ENCODE results near the gene BDH2.

The BDH2 gene

DNA sequence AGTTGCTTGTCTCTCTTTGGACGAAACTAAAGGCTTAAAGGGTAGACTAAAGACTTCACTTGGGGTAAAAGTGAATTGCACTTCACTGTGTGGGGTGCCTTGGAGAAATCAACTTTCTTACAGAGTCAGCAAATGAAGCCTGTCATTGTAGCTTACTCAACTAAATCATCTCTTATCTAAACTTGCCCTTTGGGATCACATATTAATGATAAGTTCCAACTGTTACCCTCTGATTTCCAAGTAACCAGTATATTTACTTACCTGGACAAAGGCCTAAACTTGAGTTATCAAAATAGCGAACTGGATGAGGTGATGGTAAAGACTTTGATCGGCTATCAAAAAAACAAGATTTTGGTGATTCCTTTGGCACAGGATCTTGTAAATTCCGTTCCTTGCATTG is 8.9 kb upstream of the BDH2 start (continued):
- TF ChIP-seq ZNF76 (tag by site-specific recombination; IDR thresholded peaks at IDR 0.05; ENCODE audit: borderline replicate concordance, low read depth) (no peak), ZNF843 (tag by site-specific recombination; IDR thresholded peaks at IDR 0.05) (no peak), ZNF473 (tag by site-specific recombination; IDR thresholded peaks at IDR 0.05) (no peak), GFI1B (tag by site-specific recombination; IDR thresholded peaks at IDR 0.05) (no peak), SP2 (tag by site-specific recombination; IDR thresholded peaks at IDR 0.05) (no peak), ZNF776 (tag by site-specific recombination; IDR thresholded peaks at IDR 0.05; ENCODE audit: borderline replicate concordance) (no peak), ZNF416 (tag by site-specific recombination; IDR thresholded peaks at IDR 0.05) (no peak), ZNF18 (tag by site-specific recombination; IDR thresholded peaks at IDR 0.05) (no peak), ZXDB (tag by site-specific recombination; IDR thresholded peaks at IDR 0.05) (no peak), ZNF23 (tag by site-specific recombination; IDR thresholded peaks at IDR 0.05; ENCODE audit: borderline replicate concordance) (no peak), ZNF621 (tag by site-specific recombination; IDR thresholded peaks at IDR 0.05) (no peak), ZNF132 (tag by site-specific recombination; IDR thresholded peaks at IDR 0.05; ENCODE audit: borderline replicate concordance) (no peak)
- TF ChIP-seq, protein P1, sequence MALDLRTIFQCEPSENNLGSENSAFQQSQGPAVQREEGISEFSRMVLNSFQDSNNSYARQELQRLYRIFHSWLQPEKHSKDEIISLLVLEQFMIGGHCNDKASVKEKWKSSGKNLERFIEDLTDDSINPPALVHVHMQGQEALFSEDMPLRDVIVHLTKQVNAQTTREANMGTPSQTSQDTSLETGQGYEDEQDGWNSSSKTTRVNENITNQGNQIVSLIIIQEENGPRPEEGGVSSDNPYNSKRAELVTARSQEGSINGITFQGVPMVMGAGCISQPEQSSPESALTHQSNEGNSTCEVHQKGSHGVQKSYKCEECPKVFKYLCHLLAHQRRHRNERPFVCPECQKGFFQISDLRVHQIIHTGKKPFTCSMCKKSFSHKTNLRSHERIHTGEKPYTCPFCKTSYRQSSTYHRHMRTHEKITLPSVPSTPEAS (tag by site-specific recombination; IDR thresholded peaks at IDR 0.05): no peak

GRCh38 chr4:103105558-103106356 is 6.1 kb upstream of the BDH2 start:
- Histone ChIP-seq H3K4me1 (ENCODE audit: control insufficient read depth, insufficient read depth, low read length) (no peaks in the 10 kb centered on the region), H3K27ac (ENCODE audit: extremely low read depth, low read depth, low read length) (no peak overlapping the region), H3K36me3 (ENCODE audit: control insufficient read depth in 2 of 2, insufficient read depth in 1 of 2, low read length in 2 of 2) (peaks cover 5 to 44% of the 10 kb centered on the region in 2 experiments), H3K9me3 (ENCODE audit: control insufficient read depth, insufficient read depth, low read depth, low read length) (no peaks in the 10 kb centered on the region), H3K4me3 (ENCODE audit: low read depth, low read length) (no peak overlapping the region)
- TF ChIP-seq ZNF654 (tag by site-specific recombination; IDR thresholded peaks at IDR 0.05; ENCODE audit: low read depth): no peak
- TF ChIP-seq, protein P2, sequence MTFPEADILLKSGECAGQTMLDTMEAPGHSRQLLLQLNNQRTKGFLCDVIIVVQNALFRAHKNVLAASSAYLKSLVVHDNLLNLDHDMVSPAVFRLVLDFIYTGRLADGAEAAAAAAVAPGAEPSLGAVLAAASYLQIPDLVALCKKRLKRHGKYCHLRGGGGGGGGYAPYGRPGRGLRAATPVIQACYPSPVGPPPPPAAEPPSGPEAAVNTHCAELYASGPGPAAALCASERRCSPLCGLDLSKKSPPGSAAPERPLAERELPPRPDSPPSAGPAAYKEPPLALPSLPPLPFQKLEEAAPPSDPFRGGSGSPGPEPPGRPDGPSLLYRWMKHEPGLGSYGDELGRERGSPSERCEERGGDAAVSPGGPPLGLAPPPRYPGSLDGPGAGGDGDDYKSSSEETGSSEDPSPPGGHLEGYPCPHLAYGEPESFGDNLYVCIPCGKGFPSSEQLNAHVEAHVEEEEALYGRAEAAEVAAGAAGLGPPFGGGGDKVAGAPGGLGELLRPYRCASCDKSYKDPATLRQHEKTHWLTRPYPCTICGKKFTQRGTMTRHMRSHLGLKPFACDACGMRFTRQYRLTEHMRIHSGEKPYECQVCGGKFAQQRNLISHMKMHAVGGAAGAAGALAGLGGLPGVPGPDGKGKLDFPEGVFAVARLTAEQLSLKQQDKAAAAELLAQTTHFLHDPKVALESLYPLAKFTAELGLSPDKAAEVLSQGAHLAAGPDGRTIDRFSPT (tag by site-specific recombination; IDR thresholded peaks at IDR 0.05): no peak
- no peak for TF ChIP-seq ZFHX2 (tag by site-specific recombination; conservative IDR thresholded peaks at IDR 0.05)
- TF ChIP-seq ZNF596 (tag by site-specific recombination; IDR thresholded peaks at IDR 0.05): no peak
- TF ChIP-seq ZNF792 (tag by site-specific recombination; IDR thresholded peaks at IDR 0.05): no peak
- no peak for TF ChIP-seq ZNF221 (tag by site-specific recombination; IDR thresholded peaks at IDR 0.05; ENCODE audit: borderline replicate concordance)
- TF ChIP-seq MZF1 (tag by site-specific recombination; IDR thresholded peaks at IDR 0.05; ENCODE audit: borderline replicate concordance): no peak
- TF ChIP-seq, protein P3, sequence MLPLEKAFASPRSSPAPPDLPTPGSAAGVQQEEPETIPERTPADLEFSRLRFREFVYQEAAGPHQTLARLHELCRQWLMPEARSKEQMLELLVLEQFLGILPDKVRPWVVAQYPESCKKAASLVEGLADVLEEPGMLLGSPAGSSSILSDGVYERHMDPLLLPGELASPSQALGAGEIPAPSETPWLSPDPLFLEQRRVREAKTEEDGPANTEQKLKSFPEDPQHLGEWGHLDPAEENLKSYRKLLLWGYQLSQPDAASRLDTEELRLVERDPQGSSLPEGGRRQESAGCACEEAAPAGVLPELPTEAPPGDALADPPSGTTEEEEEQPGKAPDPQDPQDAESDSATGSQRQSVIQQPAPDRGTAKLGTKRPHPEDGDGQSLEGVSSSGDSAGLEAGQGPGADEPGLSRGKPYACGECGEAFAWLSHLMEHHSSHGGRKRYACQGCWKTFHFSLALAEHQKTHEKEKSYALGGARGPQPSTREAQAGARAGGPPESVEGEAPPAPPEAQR (tag by site-specific recombination; IDR thresholded peaks at IDR 0.05): no peak
- TF ChIP-seq SP7 (tag by site-specific recombination; IDR thresholded peaks at IDR 0.05): no peak
- TF ChIP-seq ZNF324 (tag by site-specific recombination; IDR thresholded peaks at IDR 0.05): no peak
- TF ChIP-seq, protein P4, sequence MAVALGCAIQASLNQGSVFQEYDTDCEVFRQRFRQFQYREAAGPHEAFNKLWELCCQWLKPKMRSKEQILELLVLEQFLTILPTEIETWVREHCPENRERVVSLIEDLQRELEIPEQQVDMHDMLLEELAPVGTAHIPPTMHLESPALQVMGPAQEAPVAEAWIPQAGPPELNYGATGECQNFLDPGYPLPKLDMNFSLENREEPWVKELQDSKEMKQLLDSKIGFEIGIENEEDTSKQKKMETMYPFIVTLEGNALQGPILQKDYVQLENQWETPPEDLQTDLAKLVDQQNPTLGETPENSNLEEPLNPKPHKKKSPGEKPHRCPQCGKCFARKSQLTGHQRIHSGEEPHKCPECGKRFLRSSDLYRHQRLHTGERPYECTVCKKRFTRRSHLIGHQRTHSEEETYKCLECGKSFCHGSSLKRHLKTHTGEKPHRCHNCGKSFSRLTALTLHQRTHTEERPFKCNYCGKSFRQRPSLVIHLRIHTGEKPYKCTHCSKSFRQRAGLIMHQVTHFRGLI (tag by site-specific recombination; IDR thresholded peaks at IDR 0.05): no peak
- TF ChIP-seq ZNF398 (tag by site-specific recombination; IDR thresholded peaks at IDR 0.05): no peak
- no peak for TF ChIP-seq EGR2 (tag by site-specific recombination; IDR thresholded peaks at IDR 0.05; ENCODE audit: low read depth)
- CTCF ChIA-PET: no interaction called here
- POLR2A ChIA-PET: no interaction called here
